Loucy (cell line): ENCODE data around the gene NHLRC4.

Source experiments
- CTCF ChIP-seq: fragments of 200-600 bp; sonication (generic); conservative IDR thresholded peaks from 2 replicates; pipeline ENCODE4 v1.5.1; 2014; ENCODE audit warnings: mild to moderate bottlenecking, antibody characterized with exemption, low read length
- EZH2phosphoT487 ChIP-seq: fragments of 200-600 bp; IDR thresholded peaks from 2 replicates; pipeline ENCODE4 v1.6.1; 2018; ENCODE audit warnings: antibody characterized with exemption, mild to moderate bottlenecking, moderate library complexity, borderline replicate concordance

GRCh38 chr16:600781-601180 is 34.0 kb downstream of the NHLRC4 start:
- TF ChIP-seq CTCF (peak; percentile 30; the same call in 1 of the 2 replicates), EZH2phosphoT487 (no peak)
